GM20000 (cell line): ENCODE data around the gene AK5.

Experiments used
- DNase-seq: peaks from one replicate; pipeline ENCODE4 v3.0.0; 2012; ENCODE audit warnings: low spot score
- TF ChIP-seq, protein P1 (sequence below): IDR thresholded peaks from 2 replicates; pipeline ENCODE4 v1.5.1; 2012; ENCODE audit warnings: mild to moderate bottlenecking, control low read depth; ENCODE audit errors: extremely low read depth, missing control alignments

The AK5 gene

GRCh38 chr1:77473690-77474089 lies 191.9 kb downstream of the AK5 start:
- TF ChIP-seq, protein P1, sequence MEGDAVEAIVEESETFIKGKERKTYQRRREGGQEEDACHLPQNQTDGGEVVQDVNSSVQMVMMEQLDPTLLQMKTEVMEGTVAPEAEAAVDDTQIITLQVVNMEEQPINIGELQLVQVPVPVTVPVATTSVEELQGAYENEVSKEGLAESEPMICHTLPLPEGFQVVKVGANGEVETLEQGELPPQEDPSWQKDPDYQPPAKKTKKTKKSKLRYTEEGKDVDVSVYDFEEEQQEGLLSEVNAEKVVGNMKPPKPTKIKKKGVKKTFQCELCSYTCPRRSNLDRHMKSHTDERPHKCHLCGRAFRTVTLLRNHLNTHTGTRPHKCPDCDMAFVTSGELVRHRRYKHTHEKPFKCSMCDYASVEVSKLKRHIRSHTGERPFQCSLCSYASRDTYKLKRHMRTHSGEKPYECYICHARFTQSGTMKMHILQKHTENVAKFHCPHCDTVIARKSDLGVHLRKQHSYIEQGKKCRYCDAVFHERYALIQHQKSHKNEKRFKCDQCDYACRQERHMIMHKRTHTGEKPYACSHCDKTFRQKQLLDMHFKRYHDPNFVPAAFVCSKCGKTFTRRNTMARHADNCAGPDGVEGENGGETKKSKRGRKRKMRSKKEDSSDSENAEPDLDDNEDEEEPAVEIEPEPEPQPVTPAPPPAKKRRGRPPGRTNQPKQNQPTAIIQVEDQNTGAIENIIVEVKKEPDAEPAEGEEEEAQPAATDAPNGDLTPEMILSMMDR, result no peak
- no peak for DNase-seq

GRCh38 chr1:77475641-77476040 lies 193.8 kb downstream of the AK5 start:
- DNase-seq, result no peak
- TF ChIP-seq, protein P1, result no peak

GRCh38 chr1:77476475-77476874 lies 194.7 kb downstream of the AK5 start:
- no peak for DNase-seq
- TF ChIP-seq, protein P1, result no peak

GRCh38 chr1:77484334-77484733 lies 202.5 kb downstream of the AK5 start:
- no peak for DNase-seq
- TF ChIP-seq, protein P1, result no peak

GRCh38 chr1:77484926-77485325 lies 203.1 kb downstream of the AK5 start:
- DNase-seq, result no peak
- TF ChIP-seq, protein P1, result no peak

DNA sequence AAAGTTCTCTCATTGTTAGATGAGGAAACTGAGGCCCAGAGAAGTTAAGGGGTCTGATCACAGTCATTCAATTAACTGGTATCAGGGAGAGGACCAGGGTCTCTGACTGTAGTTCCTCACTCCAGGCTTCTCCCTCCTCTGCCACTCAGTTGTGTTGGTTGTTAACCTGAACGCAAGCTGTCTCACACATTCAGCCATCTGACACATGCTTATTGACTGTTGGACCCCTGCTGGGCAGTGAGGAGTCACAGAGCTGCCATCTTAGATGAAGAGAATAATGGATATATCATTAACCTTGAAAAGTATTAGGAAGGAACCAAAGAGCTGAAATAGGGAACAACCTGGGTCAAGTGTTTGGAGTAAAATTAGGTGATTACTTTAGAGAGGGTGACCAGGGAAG lies 205.8 kb downstream of the AK5 start:
- no peak for DNase-seq
- TF ChIP-seq, protein P1, result no peak

DNA sequence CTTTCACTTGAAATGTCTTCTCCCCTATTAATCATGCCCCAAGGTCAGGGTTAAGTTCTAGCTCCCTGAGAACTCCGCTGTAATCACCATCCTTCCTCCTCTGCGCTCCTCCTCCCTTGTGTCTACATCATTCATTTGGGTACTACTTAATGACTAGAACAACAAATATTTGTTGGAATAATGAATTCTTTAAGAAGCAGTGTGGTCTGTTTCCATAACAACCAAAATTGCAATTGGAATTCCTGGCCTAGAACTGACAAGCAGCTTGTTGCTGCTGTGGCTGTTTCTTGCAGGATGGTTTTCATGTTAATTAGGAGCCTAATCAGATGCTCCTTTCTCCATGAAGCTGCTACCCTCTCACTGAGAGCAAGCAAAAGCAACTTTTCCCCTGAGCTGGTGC lies 208.1 kb downstream of the AK5 start:
- TF ChIP-seq, protein P1, result no peak
- DNase-seq, result no peak

DNA sequence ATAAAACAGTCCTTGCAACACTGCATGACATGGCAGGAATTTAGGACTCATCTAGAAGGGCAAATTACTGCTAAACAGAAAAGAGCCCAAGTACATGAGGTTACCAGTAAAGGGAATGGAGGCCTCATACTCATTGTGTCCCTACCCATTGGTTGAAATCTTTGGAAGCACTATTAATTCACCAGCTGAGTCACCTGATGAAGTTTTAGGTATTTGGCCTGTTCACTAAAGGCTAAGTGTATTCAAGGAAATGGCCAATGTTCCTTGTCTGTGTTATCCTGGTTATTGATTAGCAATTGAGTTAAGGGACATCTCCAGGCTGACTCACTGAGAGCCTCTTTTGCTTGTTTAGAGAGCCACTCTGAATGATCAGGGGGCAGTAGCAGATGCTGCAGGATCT lies 212.2 kb downstream of the AK5 start:
- DNase-seq, result no peak
- TF ChIP-seq, protein P1, result no peak
